HEK293 (cell line): ENCODE data around the gene MMP19.

Experiments used
- CTCF ChIP-seq: fragments of 450-650 bp; formaldehyde crosslinking; IDR thresholded peaks from 2 replicates; pipeline ENCODE4 v1.5.1; 2016; ENCODE audit warnings: missing biosample characterization, missing genetic modification characterization
- HOXD13 ChIP-seq: sonication (generic); formaldehyde crosslinking; IDR thresholded peaks from 2 replicates; pipeline ENCODE4 v1.8.0; 2022; ENCODE audit warnings: missing genetic modification reagents, borderline replicate concordance
- REST ChIP-seq: fragments of 450-650 bp; formaldehyde crosslinking; IDR thresholded peaks from 2 replicates; pipeline ENCODE4 v1.5.1; 2016; ENCODE audit warnings: missing biosample characterization, missing genetic modification characterization
- ZNF138 ChIP-seq: fragments of 450-650 bp; formaldehyde crosslinking; IDR thresholded peaks from 2 replicates; pipeline ENCODE4 v1.5.1; 2016; ENCODE audit warnings: missing biosample characterization, missing genetic modification characterization, borderline replicate concordance
- ZNF23 ChIP-seq: fragments of 450-650 bp; formaldehyde crosslinking; IDR thresholded peaks from 2 replicates; pipeline ENCODE4 v1.5.1; 2016; ENCODE audit warnings: missing biosample characterization, missing genetic modification characterization, borderline replicate concordance
- ZNF544 ChIP-seq: fragments of 450-650 bp; formaldehyde crosslinking; IDR thresholded peaks from 2 replicates; pipeline ENCODE4 v1.5.0; 2017; ENCODE audit warnings: missing biosample characterization, missing genetic modification characterization
- ZNF830 ChIP-seq: fragments of 450-650 bp; IDR thresholded peaks from 2 replicates; pipeline ENCODE4 v1.5.0; 2018; ENCODE audit warnings: missing biosample characterization, missing genetic modification characterization, low read depth, mild to moderate bottlenecking, moderate library complexity
- TF ChIP-seq, protein P1 (sequence below): fragments of 450-650 bp; formaldehyde crosslinking; IDR thresholded peaks from 2 replicates; pipeline ENCODE4 v1.5.1; 2016; ENCODE audit warnings: missing biosample characterization, missing genetic modification characterization

- TF ChIP-seq ZNF544 = no peak
- no peak for TF ChIP-seq CTCF (tag by site-specific recombination)
- no peak for TF ChIP-seq ZNF138
- no peak for TF ChIP-seq HOXD13
- TF ChIP-seq, protein P1, sequence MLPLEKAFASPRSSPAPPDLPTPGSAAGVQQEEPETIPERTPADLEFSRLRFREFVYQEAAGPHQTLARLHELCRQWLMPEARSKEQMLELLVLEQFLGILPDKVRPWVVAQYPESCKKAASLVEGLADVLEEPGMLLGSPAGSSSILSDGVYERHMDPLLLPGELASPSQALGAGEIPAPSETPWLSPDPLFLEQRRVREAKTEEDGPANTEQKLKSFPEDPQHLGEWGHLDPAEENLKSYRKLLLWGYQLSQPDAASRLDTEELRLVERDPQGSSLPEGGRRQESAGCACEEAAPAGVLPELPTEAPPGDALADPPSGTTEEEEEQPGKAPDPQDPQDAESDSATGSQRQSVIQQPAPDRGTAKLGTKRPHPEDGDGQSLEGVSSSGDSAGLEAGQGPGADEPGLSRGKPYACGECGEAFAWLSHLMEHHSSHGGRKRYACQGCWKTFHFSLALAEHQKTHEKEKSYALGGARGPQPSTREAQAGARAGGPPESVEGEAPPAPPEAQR (tag by site-specific recombination) = no peak
- TF ChIP-seq ZNF23 = no peak
- no peak for TF ChIP-seq ZNF830 (tag by site-specific recombination)
- no peak for TF ChIP-seq REST
These were observed 14.9 kb downstream of the MMP19 start for GRCh38 chr12:55827806-55828205.
